A172 (cell line): ENCODE data around the gene MBOAT2. TPM values are rescaled to one million over a fixed set of nuclear protein-coding genes. Genes with fewer than 3 reads are reported as not detected.
"Not testable (repeated sequence)": the region's sequence is repeated elsewhere in the genome, so short reads cannot be mapped to it uniquely, and the experiment has no call there.

ENCODE experiments used
- DNase-seq: peaks from one replicate; pipeline ENCODE4 v3.0.0-alpha.2; 2015; ENCODE audit warnings: low spot score
- total RNA-seq: library from RNA; depleted of rRNA; stranded (reverse); fragments of >200 nt; shearing (Covaris generic); gene quantifications from 2 replicates; pipeline ENCODE4 v1.2.3, GENCODE V29; 2014

The MBOAT2 gene
- total RNA-seq, 1 experiment from 2014 or later, result 44.0 TPM

- DNase-seq, result no peak
Measured at GRCh38 chr2:8957628-8958027, 45.9 kb downstream of the MBOAT2 start.

DNA sequence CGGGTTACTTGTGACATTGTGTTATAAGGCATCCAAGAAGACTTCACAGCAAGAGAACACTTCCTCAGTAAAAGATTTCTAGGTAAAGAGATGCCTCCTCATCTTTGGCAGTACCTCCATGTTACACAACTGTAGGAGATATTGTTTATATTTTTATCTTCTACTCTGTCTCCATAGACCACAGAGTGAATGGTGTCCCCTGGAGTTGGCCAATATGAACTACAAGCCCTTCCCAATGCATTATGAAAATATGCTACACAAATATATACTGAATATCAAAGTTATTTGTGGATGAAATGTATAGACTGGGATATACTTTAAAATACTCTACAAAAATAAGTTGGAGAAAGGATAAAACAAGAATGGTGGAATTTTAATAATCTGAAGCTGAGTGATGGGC, 46.7 kb downstream of the MBOAT2 start:
- DNase-seq, result no peak

DNA sequence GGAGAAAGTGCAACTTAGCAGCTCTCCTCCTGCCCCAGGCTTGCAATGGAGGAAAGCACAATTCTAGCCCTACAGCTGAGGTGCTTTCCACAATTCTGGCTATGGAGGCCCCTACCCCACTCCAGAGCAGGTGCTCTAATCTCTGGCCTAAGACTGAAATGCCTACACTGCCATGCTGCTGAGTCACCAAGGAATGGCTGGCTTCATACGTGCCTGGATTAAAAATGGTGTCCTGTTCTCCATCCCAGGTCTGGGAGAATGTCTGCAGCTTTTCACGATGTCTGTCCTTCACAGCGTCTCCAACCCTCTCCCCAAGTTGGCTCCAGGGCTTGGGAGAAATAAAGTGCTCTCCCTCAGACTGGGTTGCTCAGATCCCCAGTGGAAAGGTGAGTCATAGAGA, 48.5 kb downstream of the MBOAT2 start:
- no peak for DNase-seq

DNA sequence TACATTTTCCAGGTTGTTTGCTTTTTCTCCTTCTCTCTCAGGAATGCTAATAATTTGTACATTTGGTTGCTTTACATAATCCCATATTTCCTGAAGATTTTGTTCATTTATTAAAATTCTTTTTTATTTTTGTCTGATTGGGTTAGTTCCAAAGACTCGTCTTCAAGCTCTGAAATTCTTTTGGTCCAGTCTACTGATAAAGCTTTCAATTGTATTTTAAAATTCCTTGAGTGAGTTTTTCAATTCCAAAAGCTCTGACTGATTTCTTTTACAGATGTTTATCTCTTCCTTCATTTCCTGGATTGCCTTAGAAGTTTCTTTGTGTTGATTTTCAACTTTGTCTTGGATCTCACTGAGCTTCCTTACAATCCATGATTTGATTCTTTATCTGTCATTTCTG, 50.0 kb downstream of the MBOAT2 start:
- no peak for DNase-seq

GRCh38 chr2:8939486-8940114, 63.9 kb downstream of the MBOAT2 start:
- no peak for DNase-seq

GRCh38 chr2:8938384-8938783, 65.1 kb downstream of the MBOAT2 start:
- DNase-seq, result no peak

DNA sequence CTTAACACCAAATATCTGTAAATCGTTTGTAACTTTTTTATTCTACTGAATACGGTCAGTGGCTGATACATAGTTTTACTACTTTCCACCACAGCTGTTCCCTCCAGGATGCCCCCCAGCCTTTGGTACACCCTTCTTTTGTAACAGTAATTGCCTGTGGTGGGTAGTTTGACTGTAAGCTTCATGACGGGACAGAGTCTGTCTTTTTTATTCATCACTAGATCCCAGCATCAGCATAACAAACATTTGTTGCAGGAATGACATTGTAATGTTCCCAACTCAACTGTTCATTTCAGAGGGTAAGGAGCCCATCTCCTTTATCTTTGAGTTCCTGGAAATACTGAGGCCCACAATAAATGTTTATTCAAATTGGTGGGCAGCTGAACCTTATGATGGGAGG, 67.5 kb downstream of the MBOAT2 start:
- no peak for DNase-seq

- no peak for DNase-seq
Measured at GRCh38 chr2:8934338-8934737, 69.1 kb downstream of the MBOAT2 start.

GRCh38 chr2:8932702-8933101, 70.8 kb downstream of the MBOAT2 start:
- no peak for DNase-seq

DNA sequence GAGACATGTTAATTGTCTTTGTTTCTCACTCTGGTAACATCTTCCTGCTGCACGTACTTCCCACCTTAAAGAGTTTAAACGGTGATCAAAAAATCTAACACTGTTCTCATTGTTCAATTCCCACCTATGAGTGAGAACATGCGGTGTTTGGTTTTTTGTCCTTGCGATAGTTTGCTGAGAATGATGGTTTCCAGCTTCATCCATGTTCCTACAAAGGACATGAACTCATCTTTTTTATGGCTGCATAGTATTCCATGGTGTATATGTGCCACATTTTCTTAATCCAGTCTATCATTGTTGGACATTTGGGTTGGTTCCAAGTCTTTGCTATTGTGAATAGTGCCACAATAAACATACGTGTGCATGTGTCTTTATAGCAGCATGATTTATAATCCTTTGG, 73.3 kb downstream of the MBOAT2 start:
- DNase-seq, result not testable (repeated sequence)

- no peak for DNase-seq
Measured at GRCh38 chr2:8929128-8929527, 74.4 kb downstream of the MBOAT2 start.

GRCh38 chr2:8927510-8928455, 75.7 kb downstream of the MBOAT2 start:
- no peak for DNase-seq

DNA sequence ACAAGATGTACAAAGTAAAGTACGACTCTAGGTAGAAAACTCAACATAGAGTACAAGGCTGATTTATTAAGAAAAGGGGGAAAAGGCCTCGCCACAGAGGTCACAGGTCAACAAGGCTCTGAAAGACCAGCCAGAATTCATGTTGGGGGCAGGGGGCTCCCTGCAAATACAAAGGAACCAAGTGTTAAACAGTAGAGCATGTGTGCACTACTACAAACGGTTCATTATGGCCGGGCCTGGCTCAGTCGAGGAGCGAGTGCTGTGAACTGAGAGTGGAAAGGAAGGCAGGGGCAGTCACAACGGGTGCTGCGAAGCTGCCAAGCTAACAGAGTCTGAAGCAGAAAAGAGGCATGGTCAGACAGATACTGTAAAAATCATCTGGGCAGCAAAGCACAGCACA, 77.1 kb downstream of the MBOAT2 start:
- DNase-seq, result no peak

GRCh38 chr2:8925411-8925810, 78.1 kb downstream of the MBOAT2 start:
- no peak for DNase-seq

DNA sequence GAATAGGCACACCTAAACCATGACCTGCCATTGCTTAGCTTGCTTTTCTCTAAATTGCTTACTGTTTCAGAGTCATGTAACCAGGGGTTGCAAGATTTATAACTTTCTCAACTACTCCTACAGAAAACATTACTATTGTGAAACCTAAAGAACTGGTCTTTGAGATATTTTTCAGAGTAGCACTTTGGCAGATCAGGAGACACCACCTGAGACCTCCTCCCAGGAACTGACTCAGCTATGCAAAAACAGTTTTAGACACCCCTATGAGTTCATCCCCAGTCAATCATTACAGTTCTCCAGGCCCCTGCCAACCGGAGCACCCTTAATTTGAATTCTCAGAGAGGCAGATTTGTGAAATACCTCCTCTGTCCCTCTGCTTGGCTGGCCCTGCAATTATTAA, 80.3 kb downstream of the MBOAT2 start:
- DNase-seq, result no peak

- DNase-seq, result no peak
Measured at GRCh38 chr2:8922431-8922830, 81.1 kb downstream of the MBOAT2 start.

DNA sequence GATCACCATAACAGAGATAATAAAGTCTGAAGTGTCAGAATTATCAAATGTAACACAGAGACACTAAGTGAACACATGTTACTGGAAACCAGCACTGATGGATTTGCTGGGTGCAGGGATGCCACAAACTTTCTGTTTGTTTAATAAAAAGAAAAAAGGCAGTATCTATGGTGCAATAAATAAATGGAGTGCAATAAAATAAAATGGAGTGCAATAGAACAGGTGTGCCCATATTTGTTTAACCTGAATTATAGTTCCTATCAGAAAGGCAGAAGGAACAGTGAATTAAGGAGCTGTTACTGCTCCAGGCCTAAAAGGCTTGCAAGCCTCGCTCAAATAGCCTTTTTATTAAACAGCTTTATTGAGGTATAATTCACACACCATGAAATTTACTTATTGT, 85.1 kb downstream of the MBOAT2 start:
- DNase-seq, result no peak

GRCh38 chr2:8915941-8916340, 87.5 kb downstream of the MBOAT2 start:
- no peak for DNase-seq

DNA sequence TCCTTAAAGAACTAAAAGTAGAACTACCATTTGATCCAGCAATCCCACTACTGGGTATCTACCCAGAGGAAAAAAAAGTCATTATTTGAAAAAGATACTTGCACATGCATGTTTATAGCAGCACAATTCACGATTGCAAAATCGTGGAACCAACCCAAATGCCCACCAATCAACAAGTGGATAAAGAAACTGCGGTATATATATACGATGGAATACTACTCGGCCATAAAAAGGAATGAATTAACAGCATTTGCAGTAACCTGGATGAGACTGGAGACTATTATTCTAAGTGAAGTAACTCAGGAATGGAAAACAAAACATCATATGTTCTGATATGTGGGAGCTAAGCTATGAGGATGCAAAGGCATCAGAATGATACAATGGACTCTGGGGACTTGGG, 89.7 kb downstream of the MBOAT2 start:
- not testable (repeated sequence) for DNase-seq

GRCh38 chr2:8907764-8908288, 95.7 kb downstream of the MBOAT2 start:
- no peak for DNase-seq

GRCh38 chr2:8903924-8904323, 99.6 kb downstream of the MBOAT2 start:
- DNase-seq, result not testable (repeated sequence)

GRCh38 chr2:8902757-8903156, 100.7 kb downstream of the MBOAT2 start:
- DNase-seq, result not testable (repeated sequence)

DNA sequence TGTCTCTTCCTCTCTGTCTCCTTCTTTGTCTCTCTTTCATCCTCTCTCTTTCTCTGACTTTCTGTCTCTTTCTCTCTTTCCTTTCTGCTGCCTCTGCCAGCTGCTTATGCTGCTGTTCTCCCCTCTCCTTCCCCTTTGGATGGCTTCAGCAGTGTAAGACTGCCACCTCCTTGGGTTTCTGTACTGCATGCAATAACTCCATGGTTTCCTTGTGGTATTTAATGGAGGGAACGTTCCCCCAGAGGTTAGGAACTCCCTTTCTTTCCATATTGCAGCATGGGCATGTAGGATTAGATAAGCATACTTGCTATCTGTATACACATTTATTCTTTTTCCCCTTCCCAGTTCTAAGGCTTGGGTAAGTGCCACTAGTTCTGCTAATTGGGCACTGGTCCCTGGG, 106.3 kb downstream of the MBOAT2 start:
- DNase-seq, result not testable (repeated sequence)
